ENCODE measurements around the gene DTX1. TPM values are rescaled to one million over a fixed set of nuclear protein-coding genes. Genes with fewer than 3 reads are reported as not detected.

DTX1 gene
- total RNA-seq, 1 donor from 2014 or later, result 8.1 TPM

- peak overlapping the region; percentile 49 for H3K4me3 Mint-ChIP-seq
- peaks cover 69% of the 10 kb centered on the region for H3K27me3 Mint-ChIP-seq (ENCODE audit: low read depth)
Measured at GRCh38 chr12:113054948-113055486, 1.5 kb upstream of the DTX1 start.

GRCh38 chr12:113055594-113056380, 743 bp upstream of the DTX1 start:
- TF ChIP-seq CTCF (conservative IDR thresholded peaks at IDR 0.05), result no peak
- no peak for DNase-seq (ENCODE audit: low read depth, low spot score)
- H3K36me3 Mint-ChIP-seq (ENCODE audit: low read depth), result no peaks in the 10 kb centered on the region
- H3K9me3 Mint-ChIP-seq, result no peaks in the 10 kb centered on the region
- peak overlapping the region; percentile 64 for H3K4me3 Mint-ChIP-seq
- no peaks in the 10 kb centered on the region for H3K4me1 Mint-ChIP-seq
- H3K27me3 Mint-ChIP-seq (ENCODE audit: low read depth), result peaks cover 61% of the 10 kb centered on the region
- H3K27ac Mint-ChIP-seq (ENCODE audit: unreplicated experiment), result no peak overlapping the region

More at GRCh38 chr12:113054948-113055486, 1.5 kb upstream of the DTX1 start:
- Mint-ChIP-seq H3K36me3 (ENCODE audit: low read depth) (no peaks in the 10 kb centered on the region), H3K27ac (ENCODE audit: unreplicated experiment) (no peak overlapping the region), H3K4me1 (no peaks in the 10 kb centered on the region), H3K9me3 (no peaks in the 10 kb centered on the region)
- TF ChIP-seq CTCF (conservative IDR thresholded peaks at IDR 0.05), result no peak
- DNase-seq (ENCODE audit: low read depth, low spot score), result no peak

GRCh38 chr12:113056381-113056630, 224 bp upstream of the DTX1 start:
- Mint-ChIP-seq H3K4me3 (peak overlapping the region; percentile 64), H3K4me1 (no peaks in the 10 kb centered on the region), H3K27ac (ENCODE audit: unreplicated experiment) (no peak overlapping the region), H3K9me3 (no peaks in the 10 kb centered on the region), H3K36me3 (ENCODE audit: low read depth) (no peaks in the 10 kb centered on the region), H3K27me3 (ENCODE audit: low read depth) (peaks cover 56% of the 10 kb centered on the region)
- no peak for DNase-seq (ENCODE audit: low read depth, low spot score)
- TF ChIP-seq CTCF (conservative IDR thresholded peaks at IDR 0.05), result no peak

GRCh38 chr12:113057565-113058485, 1.3 kb downstream of the DTX1 start:
- no peak overlapping the region for H3K27ac Mint-ChIP-seq (ENCODE audit: unreplicated experiment)
- H3K27me3 Mint-ChIP-seq (ENCODE audit: low read depth), result peaks cover 50% of the 10 kb centered on the region
- H3K36me3 Mint-ChIP-seq (ENCODE audit: low read depth), result no peaks in the 10 kb centered on the region
- H3K4me1 Mint-ChIP-seq, result peaks cover 10% of the 10 kb centered on the region
- no peaks in the 10 kb centered on the region for H3K9me3 Mint-ChIP-seq
- TF ChIP-seq CTCF (conservative IDR thresholded peaks at IDR 0.05), result no peak
- no peak for DNase-seq (ENCODE audit: low read depth, low spot score)
- peak overlapping the region; percentile 29 for H3K4me3 Mint-ChIP-seq

- Mint-ChIP-seq H3K4me1 (peaks cover 11% of the 10 kb centered on the region), H3K27ac (ENCODE audit: unreplicated experiment) (no peak overlapping the region), H3K9me3 (no peaks in the 10 kb centered on the region), H3K4me3 (peak overlapping the region; percentile 29), H3K36me3 (ENCODE audit: low read depth) (no peaks in the 10 kb centered on the region), H3K27me3 (ENCODE audit: low read depth) (peaks cover 44% of the 10 kb centered on the region)
- TF ChIP-seq CTCF (conservative IDR thresholded peaks at IDR 0.05), result no peak
- DNase-seq (ENCODE audit: low read depth, low spot score), result no peak
Measured at GRCh38 chr12:113058553-113058952, 2.0 kb downstream of the DTX1 start.

All from neural crest cell (in vitro differentiated cells).